K562 (cell line): ENCODE results near the gene CD24. TPM values are rescaled to one million over a fixed set of nuclear protein-coding genes. Genes with fewer than 3 reads are reported as not detected.

Experiments
- HNRNPLL ChIP-seq: fragments of 200-400 bp; formaldehyde crosslinking; IDR thresholded peaks from 2 replicates; pipeline ENCODE4 v1.6.1; 2017; ENCODE audit warnings: low read length, low read depth, mild to moderate bottlenecking; ENCODE audit not compliant: poor library complexity, severe bottlenecking
- MAFF ChIP-seq: IDR thresholded peaks from 2 replicates; pipeline ENCODE4 v1.6.1; 2012; ENCODE audit warnings: low read length, improper control_type of control experiment
- MGA ChIP-seq: fragments of 450-650 bp; IDR thresholded peaks from 2 replicates; pipeline ENCODE4 v1.6.1; 2016; ENCODE audit warnings: mild to moderate bottlenecking, moderate library complexity
- SMAD2 ChIP-seq: fragments of 150-350 bp; IDR thresholded peaks from 2 replicates; pipeline ENCODE4 v1.6.1; 2014; ENCODE audit warnings: low read depth, mild to moderate bottlenecking, low read length
- SMC3 ChIP-seq: conservative IDR thresholded peaks from 2 replicates; pipeline ENCODE4 v1.6.1; 2011; ENCODE audit warnings: low read depth, low read length, improper control_type of control experiment; ENCODE audit not compliant: insufficient read depth
- TAF1 ChIP-seq: IDR thresholded peaks from 2 replicates; pipeline ENCODE4 v1.6.1; 2011; ENCODE audit warnings: mild to moderate bottlenecking, low read length, moderate library complexity; ENCODE audit not compliant: insufficient read depth, control insufficient read depth, severe bottlenecking; ENCODE audit errors: extremely low read depth
- polyA plus RNA-seq, 8 experiments: library from polyadenylated mRNA; depleted of rRNA in 4 of 8; stranded (reverse) in 5 of 8; unstranded in 3 of 8; fragments of >200 nt; fragmentation: Nextera tagmentation in 2 of 8; fragmentation: Illumina TruSeq in 1 of 8; extraction: Ambion mirVana in 2 of 8; extraction: Trizol in 1 of 8; gene quantifications; 2 replicates each; pipeline versions ENCODE4 v1.2.1 to v1.2.3, GENCODE V29; 2011 to 2014; ENCODE audit warnings: inconsistent platforms in 1 of 8, missing spikeins in 1 of 8
- total RNA-seq, 7 experiments: library from RNA; depleted of rRNA in 6 of 7; stranded (reverse); fragments of >200 nt in 6 of 7; fragmentation: Illumina TruSeq in 2 of 7; extraction: Trizol in 2 of 7; gene quantifications; 2 replicates each; pipeline versions ENCODE4 v1.2.1 to v1.2.3, GENCODE V29; 2011 to 2021; ENCODE audit warnings: low replicate concordance in 1 of 7

CD24 gene
- total and polyA plus RNA-seq, 9 of the 15 experiments (the other 6 are each of a cell fraction or from before 2014, with no cell fraction given): 8.8 to 155 (median 27.1) TPM

- no peak for TF ChIP-seq MGA
- TF ChIP-seq HNRNPLL: no peak
- TF ChIP-seq SMAD2: no peak
- TF ChIP-seq MAFF: no peak
- no peak for TF ChIP-seq SMC3
- no peak for TF ChIP-seq TAF1
Observed at GRCh38 chr6:107021446-107022185, 47.1 kb upstream of the CD24 start (continued).
